BE2C (cell line): Measurements from ENCODE around the gene ZAP70.

Source experiments
- DNase-seq: peaks from one replicate; pipeline ENCODE4 v3.0.0-alpha.2; 2020
- H3K27me3 ChIP-seq: fragments of 250-450 bp; sonication (Bioruptor Pico); 2 replicates; pipeline ENCODE4 v1.5.1; 2020; ENCODE audit warnings: mild to moderate bottlenecking
- H3K36me3 ChIP-seq: fragments of 250-450 bp; sonication (Bioruptor Pico); 2 replicates; pipeline ENCODE4 v1.5.1; 2020; ENCODE audit warnings: mild to moderate bottlenecking
- H3K4me1 ChIP-seq: fragments of 250-450 bp; sonication (Bioruptor Pico); 2 replicates; pipeline ENCODE4 v1.5.1; 2020
- H3K4me3 ChIP-seq: 2 replicates; pipeline ENCODE4 v1.5.1; 2011; ENCODE audit warnings: low read depth, low read length
- H3K9me3 ChIP-seq: fragments of 250-450 bp; sonication (Bioruptor Pico); 2 replicates; pipeline ENCODE4 v1.5.1; 2020
- TF ChIP-seq, protein P1 (sequence below): IDR thresholded peaks from 2 replicates; pipeline ENCODE4 v1.5.1; 2012; ENCODE audit warnings: mild to moderate bottlenecking, low read depth, low read length

Gene ZAP70

DNA sequence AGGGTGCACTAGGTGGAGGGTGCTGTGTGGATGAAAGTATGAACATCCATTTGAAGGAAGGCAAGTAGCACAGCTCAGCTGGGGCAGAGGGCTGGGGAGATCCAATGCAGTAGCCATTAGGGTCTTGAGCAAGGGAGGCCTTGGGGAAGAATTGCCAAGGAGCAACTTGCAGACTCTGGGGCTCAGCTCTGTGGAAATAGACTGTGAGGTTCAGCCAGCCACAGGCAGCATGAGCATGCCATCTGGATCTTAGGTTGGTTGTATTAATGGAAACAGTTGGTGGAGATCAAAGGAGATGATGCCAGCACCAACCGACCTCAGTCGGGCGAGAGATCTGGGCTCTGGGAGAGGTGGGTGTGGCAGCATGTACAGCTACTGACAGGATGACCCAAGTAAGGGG lies 5.6 kb downstream of the ZAP70 start:
- Histone ChIP-seq H3K9me3 (no peaks in the 10 kb centered on the region), H3K36me3 (no peaks in the 10 kb centered on the region), H3K4me1 (no peaks in the 10 kb centered on the region), H3K27me3 (no peaks in the 10 kb centered on the region), H3K4me3 (no peak overlapping the region)
- no peak for DNase-seq
- TF ChIP-seq, protein P1, sequence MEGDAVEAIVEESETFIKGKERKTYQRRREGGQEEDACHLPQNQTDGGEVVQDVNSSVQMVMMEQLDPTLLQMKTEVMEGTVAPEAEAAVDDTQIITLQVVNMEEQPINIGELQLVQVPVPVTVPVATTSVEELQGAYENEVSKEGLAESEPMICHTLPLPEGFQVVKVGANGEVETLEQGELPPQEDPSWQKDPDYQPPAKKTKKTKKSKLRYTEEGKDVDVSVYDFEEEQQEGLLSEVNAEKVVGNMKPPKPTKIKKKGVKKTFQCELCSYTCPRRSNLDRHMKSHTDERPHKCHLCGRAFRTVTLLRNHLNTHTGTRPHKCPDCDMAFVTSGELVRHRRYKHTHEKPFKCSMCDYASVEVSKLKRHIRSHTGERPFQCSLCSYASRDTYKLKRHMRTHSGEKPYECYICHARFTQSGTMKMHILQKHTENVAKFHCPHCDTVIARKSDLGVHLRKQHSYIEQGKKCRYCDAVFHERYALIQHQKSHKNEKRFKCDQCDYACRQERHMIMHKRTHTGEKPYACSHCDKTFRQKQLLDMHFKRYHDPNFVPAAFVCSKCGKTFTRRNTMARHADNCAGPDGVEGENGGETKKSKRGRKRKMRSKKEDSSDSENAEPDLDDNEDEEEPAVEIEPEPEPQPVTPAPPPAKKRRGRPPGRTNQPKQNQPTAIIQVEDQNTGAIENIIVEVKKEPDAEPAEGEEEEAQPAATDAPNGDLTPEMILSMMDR, result no peak

DNA sequence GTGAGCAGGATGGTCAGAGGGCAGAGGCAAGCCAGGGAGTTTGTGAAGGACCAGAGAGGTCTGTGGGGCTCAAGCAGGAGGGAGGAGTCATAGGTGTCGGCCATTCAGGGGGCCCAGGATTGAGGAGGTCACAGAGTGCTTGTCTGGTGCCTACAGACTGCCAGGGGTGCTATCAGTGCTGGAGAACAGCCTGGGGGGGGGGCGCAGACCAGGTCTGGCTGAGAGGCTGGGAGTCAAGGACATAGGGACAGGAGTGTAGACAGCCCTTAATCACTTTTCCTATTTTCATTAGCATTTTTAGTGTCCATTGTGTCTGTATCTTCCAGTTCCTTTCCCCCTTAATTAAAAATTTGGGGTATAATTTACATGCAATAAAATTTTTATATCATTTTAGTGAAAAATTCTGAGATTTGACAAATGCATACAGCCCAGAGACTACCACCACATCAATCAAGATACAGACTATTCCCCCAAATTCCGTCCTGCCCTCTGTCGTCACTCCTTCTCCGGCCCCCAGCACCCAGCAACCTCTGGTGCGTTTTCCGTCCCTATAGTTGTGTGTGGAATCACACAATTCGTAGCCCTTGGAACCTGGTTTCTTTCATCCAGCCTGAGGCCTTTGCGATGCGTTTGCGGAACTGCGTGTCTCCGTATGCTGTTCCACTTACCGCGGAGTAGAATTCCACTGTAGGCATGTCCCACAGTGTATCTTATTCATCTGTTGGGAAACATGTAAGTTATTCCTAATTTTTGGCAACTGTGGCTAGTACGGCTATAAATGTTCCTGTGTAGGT lies 6.2 kb downstream of the ZAP70 start:
- Histone ChIP-seq H3K4me1 (no peaks in the 10 kb centered on the region), H3K9me3 (no peaks in the 10 kb centered on the region), H3K27me3 (no peaks in the 10 kb centered on the region), H3K36me3 (no peaks in the 10 kb centered on the region), H3K4me3 (no peak overlapping the region)
- no peak for DNase-seq
- TF ChIP-seq, protein P1, result no peak

DNA sequence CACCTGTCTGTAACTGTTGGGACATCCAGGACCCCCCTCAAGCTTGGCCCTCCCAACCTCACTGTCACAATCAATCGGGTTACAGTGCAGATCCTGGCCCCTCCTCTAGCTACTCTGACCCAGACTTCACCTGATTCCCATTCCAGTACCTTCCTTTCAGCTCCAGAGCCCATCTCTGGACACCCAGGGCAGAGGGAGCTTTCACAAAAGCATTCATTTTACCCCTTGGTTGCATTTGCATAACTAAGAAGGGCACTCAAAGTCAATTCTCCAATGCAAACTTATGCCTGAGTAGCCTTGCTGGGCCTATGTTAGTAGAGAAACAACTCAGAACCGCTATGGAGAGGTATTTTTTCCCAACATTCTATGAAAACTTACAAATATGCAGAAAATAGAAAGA lies 7.4 kb downstream of the ZAP70 start:
- no peak for DNase-seq
- TF ChIP-seq, protein P1, result no peak
- Histone ChIP-seq H3K9me3 (no peaks in the 10 kb centered on the region), H3K36me3 (no peaks in the 10 kb centered on the region), H3K4me1 (no peaks in the 10 kb centered on the region), H3K27me3 (no peaks in the 10 kb centered on the region), H3K4me3 (no peak overlapping the region)

DNA sequence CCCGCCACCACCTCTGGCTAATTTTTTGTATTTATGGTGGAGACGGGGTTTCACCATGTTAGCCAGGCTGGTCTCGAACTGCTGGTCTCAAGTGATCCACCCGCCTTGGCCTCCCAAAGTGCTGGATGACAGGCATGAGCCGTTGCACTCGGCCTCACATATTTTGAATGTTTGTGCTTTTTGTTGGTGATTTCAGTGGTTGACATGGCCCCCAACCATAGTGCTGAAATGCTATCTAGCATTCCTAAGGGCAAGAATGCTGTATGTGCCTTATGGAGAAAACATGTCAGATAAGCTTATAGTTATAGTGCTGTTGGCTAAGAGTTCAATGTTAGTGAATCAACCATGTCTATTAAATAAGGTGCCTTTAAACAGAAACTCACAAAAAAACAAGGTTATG lies 8.9 kb downstream of the ZAP70 start:
- no peak overlapping the region for H3K4me3 ChIP-seq
- H3K36me3 ChIP-seq, result no peaks in the 10 kb centered on the region
- no peaks in the 10 kb centered on the region for H3K9me3 ChIP-seq
- TF ChIP-seq, protein P1, result no peak
- no peaks in the 10 kb centered on the region for H3K4me1 ChIP-seq
- no peaks in the 10 kb centered on the region for H3K27me3 ChIP-seq
- DNase-seq, result no peak

DNA sequence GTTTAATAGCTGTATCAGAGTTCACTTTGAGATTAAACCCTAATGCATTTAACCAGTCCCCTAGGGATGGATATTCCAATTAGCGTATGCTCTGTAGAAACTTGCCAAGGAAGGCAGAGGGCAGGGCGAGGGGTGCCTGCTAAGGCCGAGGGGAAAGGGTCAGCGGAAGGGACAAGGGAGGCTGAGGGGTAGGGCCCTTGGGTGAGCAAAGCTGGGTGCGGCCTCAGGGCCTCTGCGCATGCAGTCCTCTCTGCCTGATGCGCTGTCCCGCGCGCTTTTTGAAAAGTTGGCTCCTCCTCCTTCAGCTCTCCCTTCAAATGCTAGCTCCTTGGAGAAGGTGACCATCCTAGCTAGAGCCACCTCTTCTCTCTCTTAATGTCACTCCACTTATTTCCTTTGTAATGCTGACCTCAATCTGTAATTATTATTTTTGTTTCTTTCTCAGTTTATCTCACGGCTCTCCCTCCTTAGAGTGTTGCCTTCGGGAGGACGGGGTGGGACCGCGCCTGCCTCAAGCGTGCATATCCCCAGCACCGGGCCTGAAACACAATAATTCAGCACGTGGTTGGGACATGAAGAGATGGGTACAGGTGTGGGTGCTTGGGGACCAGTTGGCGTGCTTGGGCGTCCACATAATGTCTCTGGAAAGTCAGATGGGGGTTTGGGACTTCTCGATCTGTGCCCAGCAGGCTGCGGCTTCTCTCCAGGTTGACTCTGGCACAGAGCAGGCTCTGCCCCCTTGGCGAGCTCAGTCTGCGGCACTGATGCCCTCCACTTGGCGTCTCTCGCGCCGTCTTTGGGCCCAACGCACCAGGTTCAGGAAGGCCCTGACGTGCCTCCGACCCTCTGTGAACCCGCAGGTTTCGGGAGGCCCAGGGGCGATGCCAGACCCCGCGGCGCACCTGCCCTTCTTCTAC lies 10.0 kb downstream of the ZAP70 start:
- H3K4me3 ChIP-seq, result no peak overlapping the region
- DNase-seq, result no peak
- no peaks in the 10 kb centered on the region for H3K9me3 ChIP-seq
- no peaks in the 10 kb centered on the region for H3K36me3 ChIP-seq
- no peaks in the 10 kb centered on the region for H3K27me3 ChIP-seq
- TF ChIP-seq, protein P1, result no peak
- H3K4me1 ChIP-seq, result no peaks in the 10 kb centered on the region

DNA sequence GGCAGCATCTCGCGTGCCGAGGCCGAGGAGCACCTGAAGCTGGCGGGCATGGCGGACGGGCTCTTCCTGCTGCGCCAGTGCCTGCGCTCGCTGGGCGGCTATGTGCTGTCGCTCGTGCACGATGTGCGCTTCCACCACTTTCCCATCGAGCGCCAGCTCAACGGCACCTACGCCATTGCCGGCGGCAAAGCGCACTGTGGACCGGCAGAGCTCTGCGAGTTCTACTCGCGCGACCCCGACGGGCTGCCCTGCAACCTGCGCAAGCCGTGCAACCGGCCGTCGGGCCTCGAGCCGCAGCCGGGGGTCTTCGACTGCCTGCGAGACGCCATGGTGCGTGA lies 10.7 kb downstream of the ZAP70 start:
- Histone ChIP-seq H3K36me3 (no peaks in the 10 kb centered on the region), H3K27me3 (no peaks in the 10 kb centered on the region), H3K4me1 (no peaks in the 10 kb centered on the region), H3K4me3 (no peak overlapping the region), H3K9me3 (no peaks in the 10 kb centered on the region)
- TF ChIP-seq, protein P1, result no peak
- DNase-seq, result no peak
